Keratinocyte (primary cell): ENCODE data around the gene WWC1. TPM values are rescaled to one million over a fixed set of nuclear protein-coding genes. Genes with fewer than 3 reads are reported as not detected.

Experiments used
- DNase-seq: peaks from one replicate; pipeline ENCODE4 v3.0.0-alpha.2; 2011; ENCODE audit warnings: low read depth, missing footprints, low spot score
- FAIRE-seq: peaks from 2 replicates; lab custom pipeline; 2011; peaks lifted over from hg19 to GRCh38; lab: Jason Lieb, UNC
- H2AFZ ChIP-seq: 2 replicates; pipeline ENCODE4 v1.6.0; 2012; ENCODE audit warnings: low read length, control low read depth, inconsistent platforms; ENCODE audit not compliant: control insufficient read depth
- H3K27ac ChIP-seq: 2 replicates; pipeline ENCODE4 v1.5.1; 2011; ENCODE audit warnings: low read length; ENCODE audit not compliant: control insufficient read depth, insufficient read depth
- H3K27me3 ChIP-seq: 3 replicates; pipeline ENCODE4 v1.6.0; 2011; ENCODE audit warnings: low read length; ENCODE audit not compliant: control insufficient read depth, insufficient read depth; ENCODE audit errors: extremely low read depth
- H3K36me3 ChIP-seq, 2 experiments: 2 replicates in 1 of 2; 3 replicates in 1 of 2; pipeline ENCODE4 v1.5.1; 2011; ENCODE audit warnings: low read length in 2 of 2, mild to moderate bottlenecking in 1 of 2; ENCODE audit not compliant: control insufficient read depth in 2 of 2, insufficient read depth in 2 of 2; ENCODE audit errors: extremely low read depth in 1 of 2
- H3K4me1 ChIP-seq: 3 replicates; pipeline ENCODE4 v1.5.1; 2011; ENCODE audit warnings: low read length; ENCODE audit not compliant: control insufficient read depth, insufficient read depth; ENCODE audit errors: extremely low read depth
- H3K4me2 ChIP-seq: 3 replicates; pipeline ENCODE4 v1.6.0; 2011; ENCODE audit warnings: low read depth, low read length; ENCODE audit not compliant: control insufficient read depth, insufficient read depth; ENCODE audit errors: extremely low read depth
- H3K4me3 ChIP-seq, 3 experiments: fragments of 200-600 bp in 1 of 3; sonication (generic) in 1 of 3; 2 replicates in 2 of 3; 3 replicates in 1 of 3; pipeline ENCODE4 v1.5.1; 2011 to 2016; ENCODE audit warnings: low read length in 3 of 3, mild to moderate bottlenecking in 3 of 3, control low read depth in 2 of 3, inconsistent platforms in 1 of 3, low read depth in 1 of 3, mixed read lengths in 1 of 3, mixed run types in 1 of 3, moderate library complexity in 1 of 3; ENCODE audit not compliant: control insufficient read depth in 2 of 3, insufficient read depth in 2 of 3; ENCODE audit errors: extremely low read depth in 1 of 3
- H3K79me2 ChIP-seq: 2 replicates; pipeline ENCODE4 v1.6.0; 2012; ENCODE audit warnings: low read length; ENCODE audit not compliant: control insufficient read depth, insufficient read depth
- H3K9ac ChIP-seq: 3 replicates; pipeline ENCODE4 v1.6.0; 2011; ENCODE audit warnings: low read length; ENCODE audit not compliant: control insufficient read depth, insufficient read depth; ENCODE audit errors: extremely low read depth
- H3K9me1 ChIP-seq: 3 replicates; pipeline ENCODE4 v1.6.0; 2011; ENCODE audit warnings: low read length; ENCODE audit not compliant: control insufficient read depth, insufficient read depth; ENCODE audit errors: extremely low read depth
- H3K9me3 ChIP-seq: 2 replicates; pipeline ENCODE4 v1.5.1; 2012; ENCODE audit warnings: low read depth, low read length; ENCODE audit not compliant: control insufficient read depth
- H4K20me1 ChIP-seq: 3 replicates; pipeline ENCODE4 v1.6.0; 2011; ENCODE audit warnings: low read length; ENCODE audit not compliant: control insufficient read depth, insufficient read depth; ENCODE audit errors: extremely low read depth
- CTCF ChIP-seq, 3 experiments: IDR thresholded peaks in 1 of 3; conservative IDR thresholded peaks in 1 of 3; optimal IDR thresholded peaks in 1 of 3; 2 replicates in 2 of 3; 3 replicates in 1 of 3; pipeline versions ENCODE3 to v1.5.1; 2011; ENCODE audit warnings: low read length in 3 of 3, mild to moderate bottlenecking in 3 of 3, moderate library complexity in 2 of 3, control low read depth in 1 of 3, inconsistent platforms in 1 of 3; ENCODE audit not compliant: insufficient read depth in 2 of 3; ENCODE audit errors: extremely low read depth in 1 of 3
- EZH2 ChIP-seq: IDR thresholded peaks from one replicate; pipeline ENCODE4 v1.6.1; 2012; ENCODE audit warnings: inconsistent platforms, mild to moderate bottlenecking, low read length, moderate library complexity
- dilution Hi-C: fragments of 300-500 bp; cut with MboI; formaldehyde crosslinking; loops from one replicate; pipeline ENCODE4 v1.7.0; 2020; ENCODE audit warnings: low sequenced_read_pairs; ENCODE audit not compliant: extremely low pct_ligation_motif_present
- polyA plus RNA-seq, 5 experiments: library from polyadenylated mRNA; depleted of rRNA in 3 of 5; stranded (reverse) in 3 of 5; stranded (forward) in 1 of 5; unstranded in 1 of 5; fragments of >200 nt; gene quantifications; 1 replicate in 1 of 5; 2 replicates in 3 of 5; 3 replicates in 1 of 5; pipeline versions ENCODE4 v1.2.1 to v1.2.3, GENCODE V29; 2011 to 2012; ENCODE audit warnings: missing spikeins in 2 of 5, low read depth in 1 of 5, low replicate concordance in 1 of 5

WWC1 gene
- polyA plus RNA-seq, 1 donor (not counting 4 experiments of a cell fraction or from before 2014, with no cell fraction given), result 19.8 TPM

DNA sequence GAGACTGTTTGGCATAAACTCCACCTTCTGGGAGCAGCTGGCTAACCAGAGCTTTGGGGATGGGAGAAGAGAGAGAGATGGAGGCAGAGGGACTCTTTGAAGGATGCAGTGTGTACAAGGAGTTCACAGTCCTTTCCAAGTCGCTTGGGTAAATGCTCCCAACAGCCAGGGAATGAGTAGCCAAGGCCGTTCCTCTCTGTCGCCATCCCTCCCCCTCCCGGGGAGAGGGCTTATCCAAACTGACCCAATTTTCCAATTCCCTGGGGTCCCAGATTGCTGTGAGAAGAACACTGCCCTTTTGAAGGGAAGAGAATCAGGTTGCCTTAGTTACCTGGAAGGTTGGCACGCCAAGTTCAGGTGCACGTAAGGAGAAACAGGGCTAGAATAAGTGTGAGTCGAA is 7.9 kb downstream of the WWC1 start:
- DNase-seq, result no peak

GRCh38 chr5:168300326-168301182 is 9.1 kb downstream of the WWC1 start:
- Histone ChIP-seq H3K36me3 (peaks cover 0 to 6% of the 10 kb centered on the region in 2 experiments), H4K20me1 (peaks cover 4% of the 10 kb centered on the region), H3K9me1 (peaks cover 13% of the 10 kb centered on the region), H3K27ac (peak overlapping the region; percentile 16), H3K27me3 (no peaks in the 10 kb centered on the region), H3K9me3 (no peaks in the 10 kb centered on the region), H3K9ac (no peak overlapping the region), H3K4me3 (no peak overlapping the region), H2AFZ (no peak overlapping the region), H3K79me2 (peaks cover 82% of the 10 kb centered on the region), H3K4me2 (peak overlapping the region; percentile 30), H3K4me1 (peaks cover 51% of the 10 kb centered on the region)
- no peak for TF ChIP-seq CTCF (optimal IDR thresholded peaks at IDR 0.05 in 1 of 3, IDR thresholded peaks at IDR 0.05 in 1 of 3, conservative IDR thresholded peaks at IDR 0.05 in 1 of 3; ENCODE audit: extremely low read depth in 1 of 3, insufficient read depth in 2 of 3, low read length in 3 of 3)
- no peak for TF ChIP-seq EZH2
- DNase-seq (no peak), FAIRE-seq (peak; percentile 76)
- dilution Hi-C loops, result no loop called here

More for the DNA sequence above, 7.9 kb downstream of the WWC1 start:
- H3K27ac ChIP-seq, result no peak overlapping the region
- peaks cover 4% of the 10 kb centered on the region for H4K20me1 ChIP-seq
- H3K79me2 ChIP-seq, result peaks cover 84% of the 10 kb centered on the region
- peaks cover 10% of the 10 kb centered on the region for H3K9me1 ChIP-seq
- H3K27me3 ChIP-seq, result no peaks in the 10 kb centered on the region
- H3K9ac ChIP-seq, result no peak overlapping the region
- H3K36me3 ChIP-seq, result peaks cover 0 to 6% of the 10 kb centered on the region in 2 experiments
- H3K4me3 ChIP-seq, result no peak overlapping the region
- no peak for FAIRE-seq
- H3K9me3 ChIP-seq, result no peaks in the 10 kb centered on the region
- no peak overlapping the region for H2AFZ ChIP-seq
- H3K4me2 ChIP-seq, result no peak overlapping the region
- dilution Hi-C loops, result no loop called here
- H3K4me1 ChIP-seq, result peaks cover 62% of the 10 kb centered on the region
- TF ChIP-seq EZH2, result no peak
- TF ChIP-seq CTCF (optimal IDR thresholded peaks at IDR 0.05 in 1 of 3, IDR thresholded peaks at IDR 0.05 in 1 of 3, conservative IDR thresholded peaks at IDR 0.05 in 1 of 3; ENCODE audit: extremely low read depth in 1 of 3, insufficient read depth in 2 of 3, low read length in 3 of 3), result no peak
